IMR-90 (cell line): Measurements from ENCODE around the gene SDK1. TPM values are rescaled to one million over a fixed set of nuclear protein-coding genes. Genes with fewer than 3 reads are reported as not detected.
A peak's percentile ranks its signal among the peaks of the same experiment; 100 is the strongest.

Experiments used
- ATAC-seq: fragments of 200-7000 bp; cut with Tn5 transposase; 2 replicates; pipeline ENCODE4 v1.9.1; 2020; ENCODE audit warnings: low read depth, mild to moderate bottlenecking, moderate library complexity
- BruUV-seq: library from RNA; stranded (reverse); fragments of 400-500 nt; replicated peaks from 2 replicates; lab custom pipeline; 2021; lab: Mats Ljungman, UMichigan
- CTCF ChIA-PET: fragments of 300-600 bp; formaldehyde crosslinking; extraction: SDS; loops from one replicate; lab custom pipeline; 2021; ENCODE audit warnings: antibody characterized with exemption; lab: Yijun Ruan, JAX
- POLR2A ChIA-PET: fragments of 300-600 bp; sonication (Branson Sonifier 250); formaldehyde crosslinking; loops from one replicate; lab custom pipeline; 2022; ENCODE audit warnings: antibody characterized with exemption; ENCODE audit not compliant: unreplicated experiment; lab: Charles Lee
- DNase-seq: peaks from one replicate; pipeline ENCODE4 v3.0.0; 2013
- H2AFZ ChIP-seq: replicated peaks from 2 replicates; pipeline ENCODE3; 2013; ENCODE audit warnings: low read length, mild to moderate bottlenecking; ENCODE audit not compliant: poor library complexity
- H2AK5ac ChIP-seq: 2 replicates; pipeline ENCODE4 v1.6.1; 2013; ENCODE audit warnings: low read depth, low read length, inconsistent platforms
- H2AK9ac ChIP-seq: replicated peaks from 2 replicates; pipeline ENCODE3; 2013; ENCODE audit warnings: mild to moderate bottlenecking, low read depth, low read length, moderate library complexity; ENCODE audit not compliant: poor library complexity
- H2BK120ac ChIP-seq: 2 replicates; pipeline ENCODE4 v1.6.1; 2013; ENCODE audit warnings: low read depth, low read length, inconsistent platforms
- H2BK15ac ChIP-seq: 3 replicates; pipeline ENCODE4 v1.6.1; 2013; ENCODE audit warnings: low read depth, low read length, inconsistent platforms
- H2BK20ac ChIP-seq: 2 replicates; pipeline ENCODE4 v1.6.1; 2013; ENCODE audit warnings: low read depth, mild to moderate bottlenecking, inconsistent platforms, low read length, moderate library complexity
- H2BK5ac ChIP-seq: 2 replicates; pipeline ENCODE4 v1.6.1; 2013; ENCODE audit warnings: mild to moderate bottlenecking, low read depth, low read length, inconsistent platforms; ENCODE audit not compliant: poor library complexity, severe bottlenecking
- H3K14ac ChIP-seq: replicated peaks from 2 replicates; pipeline ENCODE4 v1.6.1; 2013; ENCODE audit warnings: low read depth, low read length, inconsistent platforms
- H3K18ac ChIP-seq: 2 replicates; pipeline ENCODE4 v1.6.1; 2013; ENCODE audit warnings: low read depth, low read length, control low read depth
- H3K23ac ChIP-seq: 2 replicates; pipeline ENCODE4 v1.6.1; 2013; ENCODE audit warnings: low read depth, low read length, inconsistent platforms
- H3K27ac ChIP-seq: 2 replicates; pipeline ENCODE4 v1.5.1; 2013; ENCODE audit warnings: mild to moderate bottlenecking, control low read depth, low read length; ENCODE audit not compliant: insufficient read depth
- H3K27me3 ChIP-seq: 2 replicates; pipeline ENCODE4 v1.6.1; 2013; ENCODE audit warnings: low read length; ENCODE audit not compliant: control insufficient read depth, insufficient read depth
- H3K36me3 ChIP-seq: 2 replicates; pipeline ENCODE4 v1.6.1; 2013; ENCODE audit warnings: low read length, mixed read lengths; ENCODE audit not compliant: control insufficient read depth, insufficient read depth
- H3K4ac ChIP-seq: 2 replicates; pipeline ENCODE4 v1.6.1; 2013; ENCODE audit warnings: low read depth, low read length, inconsistent platforms
- H3K4me1 ChIP-seq: 2 replicates; pipeline ENCODE4 v1.6.1; 2013; ENCODE audit warnings: low read length, mixed read lengths; ENCODE audit not compliant: control insufficient read depth, insufficient read depth
- H3K4me2 ChIP-seq: 2 replicates; pipeline ENCODE4 v1.6.1; 2013; ENCODE audit warnings: low read depth, mild to moderate bottlenecking, control low read depth, low read length, moderate library complexity
- H3K4me3 ChIP-seq: 2 replicates; pipeline ENCODE4 v1.5.1; 2013; ENCODE audit warnings: low read depth, mild to moderate bottlenecking, control low read depth, low read length, moderate library complexity; ENCODE audit not compliant: insufficient read depth
- H3K56ac ChIP-seq: 2 replicates; pipeline ENCODE4 v1.6.1; 2013; ENCODE audit warnings: low read length, inconsistent platforms; ENCODE audit not compliant: insufficient read depth; ENCODE audit errors: extremely low read depth
- H3K79me1 ChIP-seq, 2 experiments: 2 replicates each; pipeline ENCODE4 v1.6.1; 2013; ENCODE audit warnings: low read length in 2 of 2, inconsistent platforms in 1 of 2, low read depth in 1 of 2
- H3K9ac ChIP-seq: 2 replicates; pipeline ENCODE4 v1.6.1; 2013; ENCODE audit warnings: low read depth, low read length, control low read depth
- H3K9me1 ChIP-seq: 2 replicates; pipeline ENCODE4 v1.6.1; 2013; ENCODE audit warnings: low read length, inconsistent platforms; ENCODE audit not compliant: insufficient read depth
- H3K9me3 ChIP-seq: 2 replicates; pipeline ENCODE4 v1.6.1; 2013; ENCODE audit warnings: low read length; ENCODE audit not compliant: control insufficient read depth, insufficient read depth
- H4K20me1 ChIP-seq: 2 replicates; pipeline ENCODE4 v1.6.1; 2013; ENCODE audit warnings: low read length, inconsistent platforms; ENCODE audit not compliant: insufficient read depth
- H4K5ac ChIP-seq: 2 replicates; pipeline ENCODE4 v1.6.1; 2013; ENCODE audit warnings: mild to moderate bottlenecking, low read depth, low read length, control low read depth
- H4K8ac ChIP-seq, 2 experiments: 2 replicates each; pipeline ENCODE4 v1.6.1; 2013; ENCODE audit warnings: low read depth in 2 of 2, low read length in 2 of 2, control low read depth in 1 of 2, inconsistent platforms in 1 of 2
- H4K91ac ChIP-seq: 2 replicates; pipeline ENCODE4 v1.6.1; 2013; ENCODE audit warnings: low read depth, low read length, inconsistent platforms; ENCODE audit not compliant: insufficient read depth
- BHLHE40 ChIP-seq: fragments of 150-350 bp; IDR thresholded peaks from 2 replicates; pipeline ENCODE4 v1.6.1; 2016; ENCODE audit warnings: mild to moderate bottlenecking, low read depth, low read length
- CEBPB ChIP-seq: IDR thresholded peaks from 2 replicates; pipeline ENCODE4 v1.6.1; 2012; ENCODE audit warnings: low read depth, low read length, improper control_type of control experiment
- CHD1 ChIP-seq: IDR thresholded peaks from 2 replicates; pipeline ENCODE4 v1.6.1; 2012; ENCODE audit warnings: low read depth, low read length, improper control_type of control experiment
- FOS ChIP-seq: fragments of 150-350 bp; IDR thresholded peaks from 2 replicates; pipeline ENCODE4 v1.6.1; 2016; ENCODE audit warnings: low read depth, low read length
- MAFK ChIP-seq: IDR thresholded peaks from 2 replicates; pipeline ENCODE4 v1.6.1; 2012; ENCODE audit warnings: low read depth, low read length, improper control_type of control experiment
- MAZ ChIP-seq: IDR thresholded peaks from 2 replicates; pipeline ENCODE4 v1.6.1; 2012; ENCODE audit warnings: low read depth, mild to moderate bottlenecking, low read length, improper control_type of control experiment, moderate library complexity, borderline replicate concordance
- MXI1 ChIP-seq: IDR thresholded peaks from 2 replicates; pipeline ENCODE4 v1.6.1; 2012; ENCODE audit warnings: low read depth, mild to moderate bottlenecking, low read length, moderate library complexity, borderline replicate concordance
- NFE2L2 ChIP-seq: fragments of 150-350 bp; IDR thresholded peaks from 2 replicates; pipeline ENCODE4 v1.6.1; 2016; ENCODE audit warnings: low read depth, mild to moderate bottlenecking, low read length
- POLR2A ChIP-seq: IDR thresholded peaks from 2 replicates; pipeline ENCODE4 v1.6.1; 2012; ENCODE audit warnings: mild to moderate bottlenecking, low read depth, low read length
- RAD21 ChIP-seq: IDR thresholded peaks from 2 replicates; pipeline ENCODE4 v1.6.1; 2012; ENCODE audit warnings: low read length, improper control_type of control experiment
- RCOR1 ChIP-seq: IDR thresholded peaks from 2 replicates; pipeline ENCODE4 v1.6.1; 2012; ENCODE audit warnings: mild to moderate bottlenecking, low read length, improper control_type of control experiment; ENCODE audit not compliant: insufficient replicate concordance
- RFX5 ChIP-seq: IDR thresholded peaks from 2 replicates; pipeline ENCODE4 v1.8.0; 2012; ENCODE audit warnings: low read depth, mild to moderate bottlenecking, low read length, moderate library complexity
- SMC3 ChIP-seq: fragments of 150-350 bp; IDR thresholded peaks from 2 replicates; pipeline ENCODE4 v1.6.1; 2016; ENCODE audit warnings: low read depth, mild to moderate bottlenecking, antibody characterized with exemption, low read length, moderate library complexity
- USF2 ChIP-seq: fragments of 150-350 bp; IDR thresholded peaks from 2 replicates; pipeline ENCODE4 v1.6.1; 2017; ENCODE audit warnings: mild to moderate bottlenecking, antibody characterized with exemption, low read length, low read depth
- WGBS, 2 experiments: methylation state at CpG; one replicate each; pipeline versions ENCODE4 v1.1.5 to v1.1.7; 2013; ENCODE audit warnings: missing lambda C conversion rate in 2 of 2; ENCODE audit not compliant: insufficient read length in 1 of 2; ENCODE audit errors: extremely low coverage in 2 of 2; 5-methylcytosine and 5-hydroxymethylcytosine counted together
- dilution Hi-C: fragments of 300-500 bp; cut with HindIII; formaldehyde crosslinking; loops from one replicate; pipeline ENCODE4 v1.14.3; 2018; ENCODE audit warnings: low sequenced_read_pairs; ENCODE audit not compliant: unreplicated experiment
- in situ Hi-C: fragments of 300-500 bp; cut with MboI; formaldehyde crosslinking; loops from 3 replicates; pipeline ENCODE4 v1.14.3; 2019; ENCODE audit warnings: low sequenced_read_pairs, inconsistent platforms, mixed read lengths
- intact Hi-C: fragments of 100-400 bp; cut with micrococcal nuclease; formaldehyde crosslinking; loops from 2 replicates; pipeline ENCODE4 v1.10.0; 2022
- polyA plus RNA-seq, 3 experiments: library from polyadenylated mRNA; depleted of rRNA; stranded (reverse); fragments of >200 nt; gene quantifications; 2 replicates each; pipeline ENCODE4 v1.2.3, GENCODE V29; 2012; ENCODE audit warnings: low replicate concordance in 1 of 3
- total RNA-seq: library from RNA; depleted of rRNA; stranded (reverse); fragments of >200 nt; gene quantifications from 2 replicates; pipeline ENCODE4 v1.2.3, GENCODE V29; 2012
- TF ChIP-seq, protein P1 (sequence below): fragments of 150-350 bp; IDR thresholded peaks from 2 replicates; pipeline ENCODE4 v1.6.1; 2016; ENCODE audit warnings: low read depth, mild to moderate bottlenecking, low read length, moderate library complexity, borderline replicate concordance
- TF ChIP-seq, protein P2 (sequence below): conservative IDR thresholded peaks from 2 replicates; pipeline ENCODE4 v1.5.1; 2012; ENCODE audit warnings: mild to moderate bottlenecking, low read depth, low read length, improper control_type of control experiment

The SDK1 gene
- total and polyA plus RNA-seq, 2 of the 4 experiments (the other 2 are of a cell fraction) = 1.5 to 1.6 TPM

DNA sequence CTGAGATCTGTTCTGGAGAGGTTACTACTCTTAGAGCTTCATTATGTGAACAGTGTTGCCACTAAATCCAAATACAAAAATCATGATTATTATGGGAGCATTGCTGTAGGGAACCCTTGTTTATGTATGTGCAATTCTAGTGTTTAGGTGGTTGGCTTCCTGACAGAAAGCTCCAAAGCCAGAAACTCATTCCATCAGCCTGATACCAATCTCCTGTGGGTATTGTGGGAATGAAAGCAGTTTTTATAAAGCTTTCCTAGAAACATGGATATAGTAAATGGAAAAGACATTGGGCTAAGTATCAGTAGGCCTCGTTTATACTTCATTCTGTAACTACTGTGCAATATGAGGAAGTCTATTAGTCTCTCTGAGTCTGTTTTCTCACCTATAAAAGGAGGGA lies 6.4 kb downstream of the SDK1 start:
- Histone ChIP-seq H3K56ac (no peak overlapping the region), H2BK5ac (no peak overlapping the region), H3K27ac (no peak overlapping the region), H4K20me1 (no peaks in the 10 kb centered on the region), H4K8ac (no peak overlapping the region), H4K5ac (no peak overlapping the region), H3K18ac (no peak overlapping the region), H3K4ac (no peak overlapping the region), H3K14ac (no peak overlapping the region), H3K9ac (no peak overlapping the region), H2AFZ (no peak overlapping the region), H2BK15ac (no peak overlapping the region), H3K23ac (no peak overlapping the region), H2BK120ac (no peak overlapping the region), H3K36me3 (no peaks in the 10 kb centered on the region), H2AK5ac (no peak overlapping the region), H3K9me3 (no peaks in the 10 kb centered on the region), H4K91ac (no peak overlapping the region), H2BK20ac (no peak overlapping the region), H3K9me1 (no peaks in the 10 kb centered on the region), H3K79me1 (no peaks in the 10 kb centered on the region), H2AK9ac (no peak overlapping the region), H3K4me2 (no peak overlapping the region), H3K4me1 (no peaks in the 10 kb centered on the region), H3K27me3 (peaks cover 4% of the 10 kb centered on the region), H3K4me3 (no peak overlapping the region)
- no peak for TF ChIP-seq BHLHE40
- TF ChIP-seq USF2 = no peak
- no peak for TF ChIP-seq RCOR1
- no peak for TF ChIP-seq MXI1
- TF ChIP-seq RAD21 = no peak
- TF ChIP-seq MAZ = no peak
- TF ChIP-seq NFE2L2 = no peak
- TF ChIP-seq, protein P1, sequence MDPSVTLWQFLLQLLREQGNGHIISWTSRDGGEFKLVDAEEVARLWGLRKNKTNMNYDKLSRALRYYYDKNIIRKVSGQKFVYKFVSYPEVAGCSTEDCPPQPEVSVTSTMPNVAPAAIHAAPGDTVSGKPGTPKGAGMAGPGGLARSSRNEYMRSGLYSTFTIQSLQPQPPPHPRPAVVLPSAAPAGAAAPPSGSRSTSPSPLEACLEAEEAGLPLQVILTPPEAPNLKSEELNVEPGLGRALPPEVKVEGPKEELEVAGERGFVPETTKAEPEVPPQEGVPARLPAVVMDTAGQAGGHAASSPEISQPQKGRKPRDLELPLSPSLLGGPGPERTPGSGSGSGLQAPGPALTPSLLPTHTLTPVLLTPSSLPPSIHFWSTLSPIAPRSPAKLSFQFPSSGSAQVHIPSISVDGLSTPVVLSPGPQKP = no peak
- TF ChIP-seq CHD1 = no peak
- TF ChIP-seq CEBPB = no peak
- no peak for TF ChIP-seq POLR2A
- TF ChIP-seq SMC3 = no peak
- TF ChIP-seq FOS = no peak
- TF ChIP-seq RFX5 = no peak
- no peak for TF ChIP-seq MAFK
- TF ChIP-seq, protein P2, sequence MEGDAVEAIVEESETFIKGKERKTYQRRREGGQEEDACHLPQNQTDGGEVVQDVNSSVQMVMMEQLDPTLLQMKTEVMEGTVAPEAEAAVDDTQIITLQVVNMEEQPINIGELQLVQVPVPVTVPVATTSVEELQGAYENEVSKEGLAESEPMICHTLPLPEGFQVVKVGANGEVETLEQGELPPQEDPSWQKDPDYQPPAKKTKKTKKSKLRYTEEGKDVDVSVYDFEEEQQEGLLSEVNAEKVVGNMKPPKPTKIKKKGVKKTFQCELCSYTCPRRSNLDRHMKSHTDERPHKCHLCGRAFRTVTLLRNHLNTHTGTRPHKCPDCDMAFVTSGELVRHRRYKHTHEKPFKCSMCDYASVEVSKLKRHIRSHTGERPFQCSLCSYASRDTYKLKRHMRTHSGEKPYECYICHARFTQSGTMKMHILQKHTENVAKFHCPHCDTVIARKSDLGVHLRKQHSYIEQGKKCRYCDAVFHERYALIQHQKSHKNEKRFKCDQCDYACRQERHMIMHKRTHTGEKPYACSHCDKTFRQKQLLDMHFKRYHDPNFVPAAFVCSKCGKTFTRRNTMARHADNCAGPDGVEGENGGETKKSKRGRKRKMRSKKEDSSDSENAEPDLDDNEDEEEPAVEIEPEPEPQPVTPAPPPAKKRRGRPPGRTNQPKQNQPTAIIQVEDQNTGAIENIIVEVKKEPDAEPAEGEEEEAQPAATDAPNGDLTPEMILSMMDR = no peak
- dilution Hi-C loops (no loop called here), in situ Hi-C loops (no loop called here), intact Hi-C loops (loop anchor here (10.0 kb wide), 2 partner anchors 127 to 357 kb away; no protein-coding TSS in a partner anchor)
- ATAC-seq (peak; percentile 56), DNase-seq (peak; percentile 28)
- ChIA-PET CTCF (no interaction called here), POLR2A (no interaction called here)
- no TSS peak for BruUV-seq
- no CpG with 5 or more reads among the region's 1 CpG for WGBS, 2 experiments
